Pons (tissue), 1 donor: ENCODE results near the gene ATM.
"Not testable (repeated sequence)": the region's sequence is repeated elsewhere in the genome, so short reads cannot be mapped to it uniquely, and the experiment has no call there.

Experiments
- DNase-seq: peaks from one replicate; pipeline ENCODE4 v3.0.0-alpha.2; 2016; ENCODE audit warnings: low spot score

Gene ATM

GRCh38 chr11:108221911-108222573, 825 bp upstream of the ATM start:
- no peak for DNase-seq

GRCh38 chr11:108223348-108224149, 682 bp downstream of the ATM start:
- DNase-seq, result peak; percentile 23

- peak; percentile 62 for DNase-seq
These were observed 1.5 kb downstream of the ATM start for GRCh38 chr11:108224366-108224765.

GRCh38 chr11:108224911-108225786, 2.3 kb downstream of the ATM start:
- peak; percentile 60 for DNase-seq

GRCh38 chr11:108226036-108226435, 3.2 kb downstream of the ATM start:
- no peak for DNase-seq

- DNase-seq, result no peak
These were observed 5.4 kb downstream of the ATM start for GRCh38 chr11:108228251-108228650.

GRCh38 chr11:108233277-108233945, 10.5 kb downstream of the ATM start:
- DNase-seq, result no peak

GRCh38 chr11:108235192-108235591, 12.3 kb downstream of the ATM start:
- no peak for DNase-seq

- DNase-seq, result no peak
These were observed 12.8 kb downstream of the ATM start for GRCh38 chr11:108235633-108236032.

- no peak for DNase-seq
These were observed 14.2 kb downstream of the ATM start for GRCh38 chr11:108237058-108237481.

- DNase-seq, result no peak
These were observed 16.2 kb downstream of the ATM start for GRCh38 chr11:108239076-108239475.

- no peak for DNase-seq
These were observed 18.6 kb downstream of the ATM start for GRCh38 chr11:108241330-108242037.

GRCh38 chr11:108242422-108242821, 19.6 kb downstream of the ATM start:
- DNase-seq, result no peak

- no peak for DNase-seq
These were observed 23.4 kb downstream of the ATM start for GRCh38 chr11:108246308-108246707.

GRCh38 chr11:108246885-108247284, 24.0 kb downstream of the ATM start:
- DNase-seq, result no peak

- no peak for DNase-seq
These were observed 30.3 kb downstream of the ATM start for GRCh38 chr11:108253176-108253575.

- no peak for DNase-seq
These were observed 46.7 kb downstream of the ATM start for GRCh38 chr11:108269583-108269982.

- not testable (repeated sequence) for DNase-seq
These were observed 54.2 kb downstream of the ATM start for GRCh38 chr11:108276985-108277616.

- DNase-seq, result peak; percentile 46
These were observed 55.7 kb downstream of the ATM start for GRCh38 chr11:108278546-108278945.

GRCh38 chr11:108278954-108279353, 56.1 kb downstream of the ATM start:
- DNase-seq, result no peak

GRCh38 chr11:108286370-108286769, 63.5 kb downstream of the ATM start:
- no peak for DNase-seq
